Neuronal stem cell (in vitro differentiated cells): ENCODE results near the gene RAMP3.
A peak's percentile ranks its signal among the peaks of the same experiment; 100 is the strongest.

ENCODE experiments used
- DNase-seq: peaks from one replicate; pipeline ENCODE4 v3.0.0-alpha.2; 2013; ENCODE audit warnings: low spot score
- H2AFZ ChIP-seq: one replicate; pipeline ENCODE4 v1.6.1; 2013; ENCODE audit warnings: mild to moderate bottlenecking, low read length, inconsistent platforms
- H2AK5ac ChIP-seq: 2 replicates; pipeline ENCODE4 v1.6.1; 2013; ENCODE audit warnings: low read depth, mild to moderate bottlenecking, inconsistent platforms, low read length, moderate library complexity, mixed read lengths
- H2BK120ac ChIP-seq: 2 replicates; pipeline ENCODE4 v1.6.1; 2013; ENCODE audit warnings: low read depth, mild to moderate bottlenecking, inconsistent platforms, low read length, moderate library complexity, mixed read lengths
- H2BK12ac ChIP-seq: one replicate; pipeline ENCODE4 v1.6.1; 2013; ENCODE audit warnings: low read length, inconsistent platforms
- H2BK15ac ChIP-seq: 2 replicates; pipeline ENCODE4 v1.6.1; 2013; ENCODE audit warnings: mild to moderate bottlenecking, low read length, inconsistent platforms, mixed read lengths
- H2BK5ac ChIP-seq: one replicate; pipeline ENCODE4 v1.6.1; 2013; ENCODE audit warnings: inconsistent platforms, mild to moderate bottlenecking, low read length, moderate library complexity
- H3K14ac ChIP-seq: one replicate; pipeline ENCODE4 v1.6.1; 2013; ENCODE audit warnings: low read length, inconsistent platforms
- H3K18ac ChIP-seq: 2 replicates; pipeline ENCODE4 v1.6.1; 2013; ENCODE audit warnings: low read length, inconsistent platforms
- H3K23ac ChIP-seq: 2 replicates; pipeline ENCODE4 v1.6.1; 2013; ENCODE audit warnings: low read depth, mild to moderate bottlenecking, mixed read lengths, low read length, inconsistent platforms; ENCODE audit not compliant: poor library complexity
- H3K27ac ChIP-seq: replicated peaks from 3 replicates; pipeline ENCODE4 v1.5.1; 2013; ENCODE audit warnings: low read length, inconsistent platforms
- H3K27me3 ChIP-seq, 3 experiments: 2 replicates each; pipeline ENCODE4 v1.6.1; 2013; ENCODE audit warnings: low read length in 3 of 3, mild to moderate bottlenecking in 2 of 3, inconsistent platforms in 1 of 3, low read depth in 1 of 3, mixed read lengths in 1 of 3, moderate library complexity in 1 of 3; ENCODE audit not compliant: control insufficient read depth in 3 of 3, insufficient read depth in 3 of 3
- H3K36me3 ChIP-seq, 2 donors: replicated peaks in 1 of 2; 2 replicates each; pipeline ENCODE4 v1.6.1; 2013; ENCODE audit warnings: low read length in 2 of 2; ENCODE audit not compliant: control insufficient read depth in 2 of 2, insufficient read depth in 2 of 2
- H3K4ac ChIP-seq: 2 replicates; pipeline ENCODE4 v1.6.1; 2013; ENCODE audit warnings: inconsistent platforms, mild to moderate bottlenecking, low read length, moderate library complexity
- H3K4me1 ChIP-seq, 2 donors: 1 replicate in 1 of 2; 2 replicates in 1 of 2; pipeline ENCODE4 v1.6.1; 2013; ENCODE audit warnings: low read length in 2 of 2, low read depth in 1 of 2; ENCODE audit not compliant: control insufficient read depth in 2 of 2, insufficient read depth in 1 of 2
- H3K4me2 ChIP-seq: one replicate; pipeline ENCODE4 v1.6.1; 2013; ENCODE audit warnings: mild to moderate bottlenecking, low read length, inconsistent platforms; ENCODE audit not compliant: insufficient read depth, poor library complexity, severe bottlenecking
- H3K4me3 ChIP-seq, 2 donors: 2 replicates each; pipeline ENCODE4 v1.5.1; 2013; ENCODE audit warnings: low read length in 2 of 2, mild to moderate bottlenecking in 2 of 2, inconsistent platforms in 1 of 2, moderate library complexity in 1 of 2
- H3K79me1 ChIP-seq: one replicate; pipeline ENCODE4 v1.6.1; 2013; ENCODE audit warnings: low read depth, mild to moderate bottlenecking, inconsistent platforms, low read length, moderate library complexity
- H3K9ac ChIP-seq: one replicate; pipeline ENCODE4 v1.6.1; 2013; ENCODE audit warnings: mild to moderate bottlenecking, low read depth, low read length, inconsistent platforms; ENCODE audit not compliant: poor library complexity
- H3K9me3 ChIP-seq, 2 donors: replicated peaks in 1 of 2; 2 replicates each; pipeline versions ENCODE3 to v1.6.1; 2013; ENCODE audit warnings: low read length in 2 of 2, mild to moderate bottlenecking in 2 of 2, inconsistent platforms in 1 of 2, low read depth in 1 of 2, mixed read lengths in 1 of 2, moderate library complexity in 1 of 2; ENCODE audit not compliant: control insufficient read depth in 2 of 2, insufficient read depth in 1 of 2
- H4K8ac ChIP-seq: one replicate; pipeline ENCODE4 v1.6.1; 2013; ENCODE audit warnings: low read depth, mild to moderate bottlenecking, inconsistent platforms, low read length, moderate library complexity
- H4K91ac ChIP-seq: one replicate; pipeline ENCODE4 v1.6.1; 2013; ENCODE audit warnings: low read length, low read depth, mild to moderate bottlenecking, inconsistent platforms; ENCODE audit not compliant: poor library complexity
- WGBS, 2 donors: extraction: QIAGEN DNeasy Blood & Tissue Kit; methylation state at CpG; one replicate each; pipeline ENCODE4 v1.1.7; 2013; ENCODE audit warnings: missing lambda C conversion rate in 2 of 2, mixed read lengths in 1 of 2; ENCODE audit not compliant: insufficient read length in 2 of 2, insufficient replicate concordance in 1 of 2; ENCODE audit errors: extremely low coverage in 2 of 2; 5-methylcytosine and 5-hydroxymethylcytosine counted together

RAMP3 gene

DNA sequence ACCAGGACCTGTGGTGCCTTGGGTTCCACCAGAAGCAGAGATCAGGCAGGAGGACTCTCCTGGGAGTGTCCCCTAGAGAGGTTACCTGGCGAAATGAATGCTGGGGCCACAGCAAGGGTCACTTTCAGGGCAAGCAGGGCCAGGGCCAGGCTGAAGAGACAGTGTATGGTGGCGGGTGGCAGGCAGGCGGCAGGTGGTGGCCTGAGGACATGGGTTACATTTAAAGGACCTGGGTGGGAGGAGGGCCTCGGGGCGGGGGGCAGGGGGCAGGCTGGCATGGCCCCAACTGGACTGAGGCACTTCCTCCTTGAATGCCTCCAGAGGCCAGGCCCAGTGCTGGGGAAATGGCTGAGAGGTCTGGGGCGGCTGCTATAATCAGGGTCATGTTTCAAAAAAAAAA, 31.4 kb upstream of the RAMP3 start:
- Histone ChIP-seq H3K14ac (no peak overlapping the region), H3K79me1 (peaks cover 2% of the 10 kb centered on the region), H3K27ac (no peak overlapping the region), H2AFZ (peak overlapping the region; percentile 73), H2AK5ac (no peak overlapping the region), H3K4ac (no peak overlapping the region), H2BK15ac (no peak overlapping the region), H3K23ac (no peak overlapping the region), H3K4me1 (peaks cover 5 to 9% of the 10 kb centered on the region in 2 donors), H3K18ac (no peak overlapping the region), H3K9ac (no peak overlapping the region), H3K9me3 (no peaks in the 10 kb centered on the region), H2BK120ac (no peak overlapping the region), H3K27me3 (peaks cover 0 to 16% (median 2%) of the 10 kb centered on the region in 3 experiments), H2BK5ac (no peak overlapping the region), H4K8ac (no peak overlapping the region), H3K4me2 (no peak overlapping the region), H3K4me3 (no peak overlapping the region), H4K91ac (no peak overlapping the region), H3K36me3 (no peaks in the 10 kb centered on the region), H2BK12ac (no peak overlapping the region)
- DNase-seq = no peak
- WGBS, 2 donors = no CpG with 5 or more reads among the region's 6 CpGs

DNA sequence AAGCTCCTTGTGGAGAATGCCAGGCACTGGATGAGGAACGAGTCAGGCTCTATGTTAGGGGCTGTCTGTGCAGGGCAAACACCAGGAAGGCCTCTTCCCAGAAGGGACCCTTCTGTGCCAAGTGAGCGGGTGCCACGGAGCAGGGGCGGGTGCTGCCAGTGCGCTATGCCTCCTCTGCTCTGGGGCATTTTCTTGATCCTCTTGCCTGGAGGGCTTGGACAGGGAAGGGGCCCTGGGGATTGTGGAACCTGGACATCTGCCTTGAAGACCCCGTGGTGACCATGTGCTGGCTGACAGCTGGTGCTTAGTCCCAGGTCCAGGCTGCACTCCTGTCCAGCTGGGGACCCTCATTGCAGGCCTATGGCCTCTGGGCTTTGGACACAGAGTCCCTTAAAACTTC, 30.7 kb upstream of the RAMP3 start:
- no peak for DNase-seq
- H3K23ac ChIP-seq = no peak overlapping the region
- H2AK5ac ChIP-seq = no peak overlapping the region
- H2BK12ac ChIP-seq = no peak overlapping the region
- H3K36me3 ChIP-seq = no peaks in the 10 kb centered on the region
- no CpG with 5 or more reads among the region's 6 CpGs for WGBS, 2 donors
- H4K91ac ChIP-seq = no peak overlapping the region
- H3K4me2 ChIP-seq = no peak overlapping the region
- no peak overlapping the region for H2BK15ac ChIP-seq
- no peak overlapping the region for H4K8ac ChIP-seq
- H3K14ac ChIP-seq = no peak overlapping the region
- H2BK5ac ChIP-seq = no peak overlapping the region
- no peak overlapping the region for H2BK120ac ChIP-seq
- peak overlapping the region; percentile 76 for H3K4ac ChIP-seq
- H3K9me3 ChIP-seq = no peaks in the 10 kb centered on the region
- H3K9ac ChIP-seq = no peak overlapping the region
- peak overlapping the region; percentile 73 for H2AFZ ChIP-seq
- peaks cover 5 to 9% of the 10 kb centered on the region in 2 donors for H3K4me1 ChIP-seq
- H3K27ac ChIP-seq = no peak overlapping the region
- H3K27me3 ChIP-seq = peaks cover 0 to 15% (median 2%) of the 10 kb centered on the region in 3 experiments
- peaks cover 2% of the 10 kb centered on the region for H3K79me1 ChIP-seq
- H3K4me3 ChIP-seq = no peak overlapping the region
- H3K18ac ChIP-seq = no peak overlapping the region

DNA sequence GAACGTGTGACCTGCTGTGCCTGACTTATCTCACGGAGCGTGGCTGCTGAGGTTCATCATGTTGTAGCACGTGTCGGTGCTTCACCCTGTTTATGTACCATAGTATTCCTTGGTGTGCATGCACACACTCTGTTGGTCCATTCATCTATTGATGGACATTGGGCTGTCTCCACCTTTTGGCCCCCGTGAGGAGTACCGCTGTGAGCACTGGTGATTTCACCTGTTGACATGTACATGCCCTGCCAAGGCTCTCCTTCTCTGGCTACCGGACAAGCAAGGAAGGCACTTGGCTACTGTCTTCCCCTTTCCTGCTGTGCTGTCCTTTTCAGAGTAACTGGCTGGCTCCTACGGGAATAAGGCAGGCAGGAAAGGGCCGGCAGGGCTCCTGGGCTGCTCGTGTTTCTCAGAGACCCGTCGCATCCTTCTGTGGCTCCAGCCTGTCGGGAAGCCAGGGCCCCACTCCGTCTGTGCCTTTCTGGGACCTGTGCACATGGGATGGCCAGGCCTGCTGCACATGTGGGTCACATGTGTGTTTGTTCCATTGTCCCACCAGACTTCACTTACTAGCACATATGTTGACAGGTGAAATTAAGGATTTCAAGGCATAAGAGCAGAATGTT, 28.3 kb upstream of the RAMP3 start:
- no peak overlapping the region for H3K4me2 ChIP-seq
- H3K18ac ChIP-seq = peak overlapping the region; percentile 27
- H3K27ac ChIP-seq = no peak overlapping the region
- peak overlapping the region; percentile 74 for H2AK5ac ChIP-seq
- no peak overlapping the region for H3K4me3 ChIP-seq
- peak overlapping the region; percentile 72 for H4K8ac ChIP-seq
- H3K36me3 ChIP-seq = no peaks in the 10 kb centered on the region
- no peaks in the 10 kb centered on the region for H3K9me3 ChIP-seq
- H3K79me1 ChIP-seq = peaks cover 2% of the 10 kb centered on the region
- WGBS, 2 donors = no CpG with 5 or more reads among the region's 15 CpGs
- peak overlapping the region; percentile 11 for H2BK5ac ChIP-seq
- H2AFZ ChIP-seq = no peak overlapping the region
- H3K4me1 ChIP-seq = peaks cover 3 to 5% of the 10 kb centered on the region in 2 donors
- peak overlapping the region; percentile 40 for H2BK15ac ChIP-seq
- H2BK120ac ChIP-seq = no peak overlapping the region
- no peak overlapping the region for H3K4ac ChIP-seq
- DNase-seq = no peak
- no peak overlapping the region for H3K14ac ChIP-seq
- H3K27me3 ChIP-seq = peaks cover 0 to 13% (median 0%) of the 10 kb centered on the region in 3 experiments
- H3K23ac ChIP-seq = no peak overlapping the region
- H2BK12ac ChIP-seq = no peak overlapping the region
- H3K9ac ChIP-seq = peak overlapping the region; percentile 63
- no peak overlapping the region for H4K91ac ChIP-seq

DNA sequence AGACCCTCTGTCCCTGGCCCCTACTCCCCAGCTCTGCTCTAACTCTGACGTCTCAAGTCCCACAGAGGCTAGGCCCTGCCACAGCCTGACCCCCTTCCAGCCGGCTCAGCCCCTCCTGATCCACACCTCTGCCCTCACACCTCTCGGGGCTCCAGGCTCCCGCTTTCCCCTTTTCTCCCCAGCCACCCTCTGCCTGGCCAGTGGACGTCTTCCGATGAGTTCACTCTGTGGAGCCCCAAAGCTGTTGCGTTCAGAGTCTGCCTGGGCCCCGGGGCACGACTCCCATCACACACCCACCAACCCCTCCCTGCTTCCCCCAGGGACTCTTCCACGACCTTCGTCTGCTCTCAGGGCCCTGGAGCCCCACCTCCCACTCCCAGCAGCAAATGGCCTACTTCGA, 27.7 kb upstream of the RAMP3 start:
- Histone ChIP-seq H3K9ac (no peak overlapping the region), H2BK12ac (no peak overlapping the region), H3K4me3 (no peak overlapping the region), H2AFZ (no peak overlapping the region), H3K27ac (no peak overlapping the region), H3K4ac (no peak overlapping the region), H3K36me3 (no peaks in the 10 kb centered on the region), H3K18ac (peak overlapping the region; percentile 39), H2AK5ac (peak overlapping the region; percentile 74), H2BK5ac (no peak overlapping the region), H4K8ac (no peak overlapping the region), H3K79me1 (peaks cover 2% of the 10 kb centered on the region), H3K4me1 (peaks cover 0 to 5% of the 10 kb centered on the region in 2 donors), H2BK120ac (peak overlapping the region; percentile 43), H3K4me2 (no peak overlapping the region), H2BK15ac (no peak overlapping the region), H4K91ac (no peak overlapping the region), H3K27me3 (peaks cover 0 to 16% (median 0%) of the 10 kb centered on the region in 3 experiments), H3K9me3 (no peaks in the 10 kb centered on the region), H3K23ac (no peak overlapping the region), H3K14ac (no peak overlapping the region)
- no CpG with 5 or more reads among the region's 12 CpGs for WGBS, 2 donors
- DNase-seq = no peak
